DMS 273 (cell line): ENCODE results near the gene BUB3.
A peak's percentile ranks its signal among the peaks of the same experiment; 100 is the strongest.

ENCODE experiments used
- DNase-seq: peaks from one replicate; lab custom pipeline; 2025; ENCODE audit not compliant: unreplicated experiment; lab: John Stamatoyannopoulos, UW

BUB3 gene

GRCh38 chr10:123154092-123154710, at the start of gene BUB3:
Gene BUB3, plus strand, starts transcription at chr10:123154402. Its CDS starts 516 bp downstream, at chr10:123154918.
- peak; percentile 99 for DNase-seq

DNA sequence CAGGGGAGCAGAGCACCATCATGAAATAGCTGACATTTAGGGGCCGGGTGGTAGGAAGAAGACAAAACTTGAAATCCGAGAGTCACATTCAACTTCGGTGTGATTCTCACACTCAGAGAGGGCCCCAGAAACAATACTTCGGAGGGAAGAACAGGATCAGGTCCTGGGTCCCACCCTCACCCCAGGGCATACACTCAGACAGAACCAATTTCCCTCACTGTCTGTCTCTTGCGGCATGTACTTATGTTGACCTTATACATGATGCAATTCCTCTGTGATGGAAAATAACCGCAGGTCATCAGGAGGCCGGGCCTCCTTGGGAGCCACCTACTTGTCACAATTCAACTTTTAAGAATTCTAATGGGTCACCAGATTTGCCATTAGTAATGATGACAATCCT, 44.7 kb upstream of the BUB3 start:
- DNase-seq, result no peak

GRCh38 chr10:123117644-123118417, 36.4 kb upstream of the BUB3 start:
- DNase-seq, result no peak

- no peak for DNase-seq
Measured at GRCh38 chr10:123119081-123119480, 35.1 kb upstream of the BUB3 start.

GRCh38 chr10:123126246-123126645, 28.0 kb upstream of the BUB3 start:
- no peak for DNase-seq

GRCh38 chr10:123129618-123130271, 24.5 kb upstream of the BUB3 start:
- DNase-seq, result no peak

- DNase-seq, result peak; percentile 92
Measured at GRCh38 chr10:123132576-123133477, 21.4 kb upstream of the BUB3 start.

DNA sequence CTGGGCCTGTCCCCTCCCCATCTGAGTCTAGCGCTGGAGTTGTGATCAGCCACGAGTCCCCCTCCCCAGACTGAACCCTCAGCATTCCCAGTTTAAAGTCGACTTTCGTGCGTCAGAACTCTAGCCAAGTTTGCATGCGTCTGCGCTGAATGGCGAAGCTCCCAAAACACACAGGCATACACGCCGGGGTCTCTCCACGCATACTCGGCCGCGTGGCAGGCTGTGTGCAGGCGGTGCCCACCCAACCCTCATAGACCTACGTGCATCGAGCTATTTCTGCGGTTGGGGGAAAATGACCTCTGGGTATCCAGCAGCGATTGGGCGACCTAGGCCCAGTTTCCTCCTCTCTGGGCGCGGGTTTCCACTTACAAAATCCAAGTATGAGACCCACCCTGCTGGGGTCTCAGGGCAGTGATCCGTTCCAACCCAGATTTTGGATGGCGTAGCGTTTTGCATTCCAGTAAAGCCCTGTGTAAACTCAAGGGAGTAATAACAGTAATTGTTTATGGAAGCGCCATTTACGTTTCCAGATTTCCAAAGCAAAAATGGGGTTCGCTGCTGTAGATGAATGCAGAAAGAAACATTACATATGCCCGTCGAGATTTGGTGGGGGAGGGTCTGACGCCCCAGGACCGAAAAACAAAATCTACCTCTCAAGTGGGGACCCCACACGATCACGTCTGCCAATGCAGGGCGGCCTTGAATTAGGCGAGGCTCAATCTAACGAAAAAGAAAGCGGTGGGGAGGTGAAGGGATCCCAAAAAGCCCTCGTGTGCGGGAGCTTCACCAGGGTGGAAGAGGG, 20.5 kb upstream of the BUB3 start:
- peak; percentile 37 for DNase-seq

DNA sequence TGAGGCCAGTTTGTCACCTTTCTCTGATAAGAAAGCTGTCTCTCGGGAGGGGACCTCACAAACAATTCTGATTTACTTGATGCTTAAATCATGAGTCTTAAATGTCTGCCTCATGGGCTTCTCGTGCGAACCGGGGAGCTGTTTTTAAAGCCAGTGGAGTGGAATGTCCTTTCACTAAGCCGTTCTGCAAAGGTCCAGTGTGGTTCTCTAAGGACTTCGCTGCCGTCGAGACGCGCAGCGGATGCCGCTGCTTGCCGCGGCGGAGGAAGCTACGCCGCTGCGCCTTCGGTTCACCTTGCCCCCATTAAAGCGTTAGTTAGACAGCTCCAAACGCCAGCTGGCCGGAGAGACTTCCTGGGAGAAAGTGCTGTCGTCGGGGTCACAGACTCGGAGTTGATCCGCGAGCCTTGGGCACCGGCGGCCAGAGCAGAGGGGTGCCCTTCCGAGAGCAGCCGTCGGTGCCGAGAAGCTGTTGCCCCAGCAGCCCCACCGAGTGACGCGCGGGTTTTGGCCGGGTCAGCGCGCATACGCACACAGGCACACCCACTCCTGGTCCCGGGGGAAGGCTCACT, 19.8 kb upstream of the BUB3 start:
- DNase-seq, result peak; percentile 40

DNA sequence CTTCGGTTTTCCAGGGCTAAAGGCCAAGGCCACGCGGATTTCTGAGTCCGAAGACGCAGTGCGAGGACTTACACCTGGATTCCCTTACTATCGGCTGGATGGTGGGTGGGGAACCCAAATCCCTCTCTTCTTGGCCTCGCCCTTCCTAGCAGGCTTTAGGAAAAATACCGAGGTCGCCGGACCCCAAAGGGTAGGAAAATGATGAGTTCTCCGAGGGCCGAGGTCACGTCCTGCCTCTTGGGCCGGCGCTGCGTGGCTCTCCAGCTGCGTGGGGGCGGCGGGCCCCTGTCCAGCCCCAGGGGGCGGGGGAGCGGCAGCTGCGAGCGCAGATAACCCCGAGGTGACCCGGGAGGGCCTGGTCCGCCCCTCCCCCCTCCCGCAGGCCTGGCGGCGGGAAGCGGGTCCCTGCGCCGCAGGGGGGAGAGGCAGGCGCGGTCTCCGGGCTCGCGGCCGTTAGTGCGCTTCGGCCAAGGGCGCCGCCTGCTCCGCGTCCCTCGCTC, 19.2 kb upstream of the BUB3 start:
- DNase-seq, result peak; percentile 30

DNA sequence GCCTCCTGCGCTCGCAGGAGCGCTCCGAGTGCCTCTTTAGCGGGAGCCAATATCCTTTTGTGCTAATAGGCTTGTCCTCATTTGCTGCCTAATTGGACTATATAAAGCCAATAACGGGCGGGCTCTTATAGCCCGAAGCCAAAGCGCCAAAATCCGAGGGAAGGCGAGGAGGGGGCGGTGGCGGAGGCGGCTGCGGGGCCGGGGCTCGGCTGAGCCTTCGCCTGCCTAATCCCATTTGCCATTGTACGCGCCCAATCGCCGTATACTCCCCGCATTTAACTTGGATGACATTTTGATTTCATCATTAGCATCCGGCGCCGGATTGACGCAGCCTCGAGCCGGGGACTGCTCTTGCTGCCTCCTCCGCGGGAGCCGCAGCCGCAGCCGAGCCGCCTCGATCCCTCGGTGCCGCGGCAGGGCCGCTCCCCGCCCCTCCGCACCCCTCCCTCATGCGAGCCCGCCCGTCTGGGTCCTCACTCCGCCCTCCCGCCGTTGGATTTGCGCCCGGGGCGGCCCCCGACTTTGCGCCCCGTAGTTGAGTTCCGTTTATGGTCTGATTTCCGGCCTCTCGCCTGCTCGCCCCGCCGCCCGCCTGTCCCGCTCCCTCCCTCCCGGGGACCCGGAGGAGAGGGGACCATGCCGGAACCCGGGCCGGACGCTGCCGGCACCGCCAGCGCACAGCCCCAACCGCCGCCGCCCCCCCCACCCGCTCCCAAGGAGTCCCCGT, 18.6 kb upstream of the BUB3 start, which contains the start of gene HMX3:
TSS of gene HMX3 (plus strand) at position 556 of the 727 bp plus-strand sequence. CDS start at position 637, 81 bp downstream.
- DNase-seq, result peak; percentile 73

DNA sequence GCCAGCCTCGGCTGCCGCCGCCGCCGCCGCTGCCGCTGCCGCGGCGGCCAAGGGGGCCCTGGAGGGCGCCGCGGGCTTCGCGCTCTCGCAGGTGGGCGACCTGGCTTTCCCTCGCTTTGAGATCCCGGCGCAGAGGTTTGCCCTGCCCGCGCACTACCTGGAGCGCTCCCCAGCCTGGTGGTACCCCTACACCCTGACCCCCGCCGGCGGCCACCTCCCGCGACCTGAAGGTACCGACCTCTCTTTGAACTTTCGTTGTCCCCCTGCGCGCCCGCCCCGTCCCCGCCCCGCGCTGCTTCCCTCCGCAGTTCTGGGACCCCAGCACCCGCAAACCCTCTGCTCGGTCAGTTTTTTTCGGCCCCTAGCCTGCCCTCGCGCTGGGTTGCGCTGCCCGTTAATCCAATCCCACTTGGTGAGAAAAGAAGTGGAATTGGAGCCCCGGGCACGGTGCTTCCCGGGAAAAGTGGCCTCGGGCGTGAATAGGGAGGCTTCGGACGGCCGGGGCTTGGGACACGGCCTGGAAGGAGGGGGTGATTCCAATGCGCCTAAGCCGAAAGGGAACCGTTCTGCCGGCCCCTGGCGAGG, 17.9 kb upstream of the BUB3 start:
- DNase-seq, result peak; percentile 45

DNA sequence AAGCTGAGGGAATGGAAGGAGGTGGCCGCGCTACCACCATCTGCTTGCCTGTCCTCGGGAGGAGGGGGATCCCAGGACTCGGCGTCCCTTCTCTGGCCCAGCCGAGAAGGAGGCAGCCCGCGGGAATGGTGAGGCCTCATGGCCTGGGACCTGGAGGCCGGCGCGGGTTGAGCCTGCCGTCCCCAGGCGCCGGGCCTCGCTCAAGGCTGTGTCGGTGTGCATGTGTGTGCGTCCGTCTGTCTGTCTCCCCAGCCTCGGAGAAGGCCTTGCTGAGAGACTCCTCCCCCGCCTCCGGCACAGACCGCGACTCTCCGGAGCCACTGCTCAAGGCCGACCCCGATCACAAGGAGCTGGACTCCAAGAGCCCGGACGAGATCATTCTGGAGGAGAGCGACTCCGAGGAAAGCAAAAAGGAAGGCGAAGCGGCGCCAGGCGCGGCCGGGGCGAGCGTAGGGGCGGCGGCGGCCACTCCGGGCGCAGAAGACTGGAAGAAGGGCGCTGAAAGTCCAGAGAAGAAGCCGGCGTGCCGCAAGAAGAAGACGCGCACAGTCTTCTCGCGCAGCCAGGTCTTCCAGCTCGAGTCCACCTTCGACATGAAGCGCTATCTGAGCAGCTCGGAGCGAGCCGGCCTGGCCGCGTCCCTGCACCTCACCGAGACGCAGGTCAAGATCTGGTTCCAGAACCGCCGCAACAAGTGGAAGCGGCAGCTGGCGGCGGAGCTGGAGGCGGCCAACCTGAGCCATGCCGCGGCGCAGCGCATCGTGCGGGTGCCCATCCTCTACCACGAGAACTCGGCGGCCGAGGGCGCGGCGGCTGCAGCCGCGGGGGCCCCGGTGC, 17.2 kb upstream of the BUB3 start:
- peak; percentile 71 for DNase-seq

DNA sequence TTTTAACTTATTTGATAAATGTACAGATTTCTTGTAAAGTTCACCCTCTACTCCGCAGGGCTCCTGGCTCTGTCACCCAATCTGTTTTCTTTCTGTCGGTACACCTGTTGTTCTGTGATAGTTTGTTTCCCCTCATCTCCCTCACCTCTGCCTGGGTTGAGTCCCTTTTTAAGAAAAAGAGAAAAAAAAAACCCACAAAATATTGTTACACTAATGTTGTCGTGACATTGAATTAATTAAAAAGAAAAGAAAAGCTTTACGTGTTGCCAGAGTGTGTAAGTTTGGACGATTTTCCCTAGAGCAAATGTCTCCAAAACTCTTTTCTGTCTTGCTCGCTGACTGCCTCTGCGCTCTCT, 15.1 kb upstream of the BUB3 start:
- DNase-seq, result no peak

DNA sequence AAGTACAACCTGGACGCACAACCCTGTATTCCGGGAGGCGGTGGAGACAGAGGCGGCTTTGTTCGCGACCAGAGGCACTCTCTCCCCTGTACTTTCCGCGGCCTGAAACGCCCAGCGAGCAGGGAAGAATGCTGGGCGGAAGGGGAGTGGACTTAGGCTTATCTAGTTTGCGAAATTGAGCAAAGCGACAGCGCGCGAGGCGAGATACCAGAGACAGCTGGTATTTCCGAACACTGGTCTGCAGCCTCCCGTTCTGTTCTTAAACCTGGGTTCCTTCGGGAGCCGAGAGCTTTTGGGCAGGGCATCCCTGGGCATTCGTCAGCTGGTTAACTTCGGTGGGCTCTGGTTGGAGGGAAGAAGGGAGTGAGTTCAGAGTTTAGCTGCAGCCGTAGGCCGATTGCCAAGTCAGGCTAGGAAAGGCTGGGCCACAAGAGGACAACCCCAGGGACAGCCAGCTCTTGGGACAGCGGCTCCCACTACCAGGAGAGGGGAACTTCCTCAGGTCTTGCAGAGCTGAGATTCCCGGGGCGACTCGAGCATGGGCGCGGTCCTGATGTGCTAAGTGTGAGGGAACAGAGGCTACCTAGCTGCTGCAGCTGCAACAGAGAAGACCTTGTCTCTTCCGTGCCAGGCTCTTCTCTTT, 14.6 kb upstream of the BUB3 start:
- no peak for DNase-seq

- peak; percentile 32 for DNase-seq
Measured at GRCh38 chr10:123140164-123140982, 13.8 kb upstream of the BUB3 start.
